GM12878 (cell line): Measurements from ENCODE around the gene P4HA1. TPM values are rescaled to one million over a fixed set of nuclear protein-coding genes. Genes with fewer than 3 reads are reported as not detected.

Experiments
- ASH2L ChIP-seq: fragments of 300-600, 200-600 bp; sonication (generic); IDR thresholded peaks from 2 replicates; pipeline ENCODE4 v1.6.1; 2017; ENCODE audit warnings: low read depth, mild to moderate bottlenecking, borderline replicate concordance
- BHLHE40 ChIP-seq, 2 experiments: fragments of 450-650 bp in 1 of 2; IDR thresholded peaks; 2 replicates each; pipeline ENCODE4 v1.6.1; 2011 to 2017; ENCODE audit warnings: low read depth in 2 of 2, borderline replicate concordance in 1 of 2, improper control_type of control experiment in 1 of 2, low read length in 1 of 2, mild to moderate bottlenecking in 1 of 2
- CREB1 ChIP-seq: IDR thresholded peaks from 2 replicates; pipeline ENCODE4 v1.6.1; 2012; ENCODE audit warnings: low read depth, mild to moderate bottlenecking, inconsistent platforms
- CREM ChIP-seq: IDR thresholded peaks from 2 replicates; pipeline ENCODE4 v1.6.1; 2014; ENCODE audit warnings: antibody characterized with exemption, low read depth
- EGR1 ChIP-seq, 2 experiments: IDR thresholded peaks; 1 replicate in 1 of 2; 2 replicates in 1 of 2; pipeline ENCODE4 v1.6.1; 2011 to 2012; ENCODE audit warnings: low read depth in 2 of 2, low read length in 2 of 2, borderline replicate concordance in 1 of 2, mild to moderate bottlenecking in 1 of 2, moderate library complexity in 1 of 2
- IKZF2 ChIP-seq, 2 experiments: fragments of 450-650 bp; IDR thresholded peaks; 2 replicates each; pipeline ENCODE4 v1.6.1; 2017; ENCODE audit warnings: mild to moderate bottlenecking in 2 of 2, moderate library complexity in 2 of 2
- JUNB ChIP-seq: IDR thresholded peaks from 2 replicates; pipeline ENCODE4 v1.6.1; 2016; ENCODE audit warnings: antibody characterized with exemption, mild to moderate bottlenecking
- MTA2 ChIP-seq: fragments of 450-650 bp; IDR thresholded peaks from 2 replicates; pipeline ENCODE4 v1.6.1; 2016; ENCODE audit warnings: low read depth, mild to moderate bottlenecking, moderate library complexity
- MXI1 ChIP-seq: fragments of 150-350 bp; IDR thresholded peaks from 2 replicates; pipeline ENCODE4 v1.6.1; 2011; ENCODE audit warnings: low read depth, mild to moderate bottlenecking, inconsistent platforms, low read length, improper control_type of control experiment
- MYB ChIP-seq: fragments of 150-350 bp; IDR thresholded peaks from 2 replicates; pipeline ENCODE4 v1.6.1; 2014; ENCODE audit warnings: mild to moderate bottlenecking, low read depth, low read length, borderline replicate concordance
- NBN ChIP-seq: fragments of 450-650 bp; IDR thresholded peaks from 2 replicates; pipeline ENCODE4 v1.6.1; 2016
- PML ChIP-seq: IDR thresholded peaks from 2 replicates; pipeline ENCODE4 v1.6.1; 2012; ENCODE audit warnings: low read length, inconsistent platforms
- REST ChIP-seq: IDR thresholded peaks from 2 replicates; pipeline ENCODE4 v1.6.1; 2012; ENCODE audit warnings: mild to moderate bottlenecking, low read depth, low read length
- SIX5 ChIP-seq: IDR thresholded peaks from 2 replicates; pipeline ENCODE4 v1.6.1; 2011; ENCODE audit warnings: mild to moderate bottlenecking, low read depth, low read length, moderate library complexity; ENCODE audit not compliant: severe bottlenecking
- SMAD1 ChIP-seq: fragments of 450-650 bp; IDR thresholded peaks from 2 replicates; pipeline ENCODE4 v1.6.1; 2018; ENCODE audit warnings: mild to moderate bottlenecking, low read depth; ENCODE audit not compliant: partially characterized antibody
- SREBF1 ChIP-seq: IDR thresholded peaks from 2 replicates; pipeline ENCODE4 v1.6.1; 2012; ENCODE audit warnings: mild to moderate bottlenecking, low read length
- STAT1 ChIP-seq: fragments of 450-650 bp; conservative IDR thresholded peaks from 2 replicates; pipeline ENCODE4 v1.6.1; 2014; ENCODE audit warnings: antibody characterized with exemption, mild to moderate bottlenecking
- polyA plus RNA-seq, 11 experiments: library from polyadenylated mRNA; depleted of rRNA in 4 of 11; unstranded in 6 of 11; stranded (reverse) in 5 of 11; fragments of >200 nt; fragmentation: Nextera tagmentation in 4 of 11; fragmentation: Illumina TruSeq in 1 of 11; extraction: Ambion mirVana in 4 of 11; extraction: Trizol in 1 of 11; gene quantifications; 1 replicate in 1 of 11; 2 replicates in 10 of 11; pipeline versions ENCODE4 v1.2.1 to v1.2.3, GENCODE V29; 2011 to 2016; ENCODE audit warnings: inconsistent platforms in 2 of 11, missing spikeins in 2 of 11, low read depth in 1 of 11
- total RNA-seq, 4 experiments: library from RNA; depleted of rRNA in 3 of 4; stranded (reverse); fragments of >200 nt in 3 of 4; fragmentation: Illumina TruSeq in 1 of 4; extraction: Trizol in 1 of 4; gene quantifications; 2 replicates each; pipeline versions ENCODE4 v1.2.1 to v1.2.3, GENCODE V29; 2013 to 2021

Gene P4HA1
- total and polyA plus RNA-seq, 10 of the 15 experiments (the other 5 are each of a cell fraction or from before 2014, with no cell fraction given), result 15.0 to 160 (median 24.1) TPM

GRCh38 chr10:73117976-73118743 lies 21.5 kb upstream of the P4HA1 start (continued):
- no peak for TF ChIP-seq SREBF1
- TF ChIP-seq PML, result 0 out of 2 replicates have a peak, but pooled peaks have one; percentile 41
- no peak for TF ChIP-seq MYB
- no peak for TF ChIP-seq STAT1
- TF ChIP-seq MXI1, result peak; percentile 37; the same call in 1 of the 2 replicates
- peak; percentile 72 to 73 for TF ChIP-seq IKZF2 (IDR thresholded peaks at IDR 0.05)
- TF ChIP-seq MTA2, result peak; percentile 59; the same call in 1 of the 2 replicates
- 0 out of 2 replicates have a peak, but pooled peaks have one; percentile 62 for TF ChIP-seq CREM
- peak; percentile 72 for TF ChIP-seq JUNB
- peak in 1 of 2 experiments; percentile 37; a peak in 1 of 4 replicates for TF ChIP-seq BHLHE40 (IDR thresholded peaks at IDR 0.05; ENCODE audit: borderline replicate concordance in 1 of 2, low read depth in 2 of 2, low read length in 1 of 2)
- peak; percentile 75; the same call in 1 of the 2 replicates for TF ChIP-seq ASH2L
- TF ChIP-seq CREB1, result peak; percentile 45; the same call in 1 of the 2 replicates
- TF ChIP-seq EGR1 (IDR thresholded peaks at IDR 0.05; ENCODE audit: borderline replicate concordance in 1 of 2, low read depth in 2 of 2, low read length in 2 of 2), result no peak
- no peak for TF ChIP-seq REST
- peak; percentile 72 for TF ChIP-seq NBN
- TF ChIP-seq SMAD1, result peak; percentile 49
- TF ChIP-seq SIX5, result peak; percentile 8
- TF ChIP-seq, all 136 proteins: peak for 39
